HCT116 (cell line): ENCODE measurements around the gene CMIP. TPM values are rescaled to one million over a fixed set of nuclear protein-coding genes. Genes with fewer than 3 reads are reported as not detected.

ENCODE experiments used
- ATAC-seq: fragments of 200-7000 bp; cut with Tn5 transposase; 2 replicates; pipeline ENCODE4 v1.9.1; 2020; ENCODE audit warnings: mild to moderate bottlenecking, moderate library complexity
- BruUV-seq: library from RNA; stranded (reverse); fragments of 400-500 nt; replicated peaks from 2 replicates; lab custom pipeline; 2021; lab: Mats Ljungman, UMichigan
- CTCF ChIA-PET: fragments of 300-600 bp; sonication (Branson Sonifier 250); formaldehyde crosslinking; loops from one replicate; lab custom pipeline; 2021; ENCODE audit warnings: antibody characterized with exemption; lab: Charles Lee
- POLR2A ChIA-PET: fragments of 300-600, 350-600 bp; sonication (Branson Sonifier 250); formaldehyde crosslinking; loops from one replicate; lab custom pipeline; 2021; ENCODE audit warnings: antibody characterized with exemption; lab: Charles Lee
- RAD21 ChIA-PET, 2 experiments: fragments of 300-600 bp; sonication (Branson Sonifier 250); formaldehyde crosslinking; loops; one replicate each; lab custom pipeline; 2023; ENCODE audit warnings: low total read pairs in 2 of 2; ENCODE audit not compliant: uncharacterized antibody in 2 of 2, unreplicated experiment in 2 of 2, low non-redundant PET in 1 of 2; lab: Charles Lee
- DNase-seq: peaks from one replicate; pipeline ENCODE4 v3.0.0-alpha.2; 2010; ENCODE audit warnings: low read depth, low spot score
- H2AFZ ChIP-seq: fragments of 200-600 bp; shearing (Covaris generic), sonication (generic); 2 replicates; pipeline ENCODE4 v1.6.1; 2017; ENCODE audit warnings: low read depth, mixed run types, mixed read lengths, antibody characterized with exemption, low read length; ENCODE audit not compliant: poor library complexity, severe bottlenecking
- H3K27ac ChIP-seq: 2 replicates; pipeline ENCODE4 v1.5.1; 2012; ENCODE audit warnings: low read depth, low read length
- H3K27me3 ChIP-seq: fragments of 200-600 bp; sonication (generic); 2 replicates; pipeline ENCODE4 v1.6.1; 2016; ENCODE audit warnings: mixed run types, low read length, mixed read lengths; ENCODE audit not compliant: insufficient read depth
- H3K36me3 ChIP-seq, 2 experiments: fragments of 200-500 bp in 1 of 2; fragments of 200-600 bp in 1 of 2; sonication (Bioruptor generic) in 1 of 2; sonication (generic) in 1 of 2; 2 replicates each; pipeline versions ENCODE4 v1.5.1 to v1.6.1; 2014 to 2016; ENCODE audit warnings: low read length in 2 of 2, inconsistent platforms in 1 of 2, mixed read lengths in 1 of 2, mixed run types in 1 of 2; ENCODE audit not compliant: insufficient read depth in 2 of 2, control insufficient read depth in 1 of 2
- H3K4me1 ChIP-seq, 2 experiments: fragments of 200-600 bp in 1 of 2; sonication (generic) in 1 of 2; 2 replicates each; pipeline versions ENCODE4 v1.5.1 to v1.6.1; 2012 to 2017; ENCODE audit warnings: low read length in 2 of 2, inconsistent platforms in 1 of 2, mild to moderate bottlenecking in 1 of 2, mixed read lengths in 1 of 2, mixed run types in 1 of 2, moderate library complexity in 1 of 2; ENCODE audit not compliant: insufficient read depth in 2 of 2, control insufficient read depth in 1 of 2
- H3K4me2 ChIP-seq: fragments of 200-600 bp; sonication (generic); 2 replicates; pipeline ENCODE4 v1.6.1; 2017; ENCODE audit warnings: mixed run types, low read length, mixed read lengths
- H3K4me3 ChIP-seq, 2 experiments: fragments of 200-600 bp in 1 of 2; sonication (generic) in 1 of 2; replicated peaks in 1 of 2; 2 replicates each; pipeline ENCODE4 v1.5.1; 2011 to 2016; ENCODE audit warnings: low read length in 2 of 2, control low read depth in 1 of 2, low read depth in 1 of 2, mild to moderate bottlenecking in 1 of 2, mixed read lengths in 1 of 2, mixed run types in 1 of 2
- H3K79me2 ChIP-seq: fragments of 200-600 bp; sonication (generic); 2 replicates; pipeline ENCODE4 v1.6.1; 2017; ENCODE audit warnings: mild to moderate bottlenecking, mixed run types, low read length, moderate library complexity, mixed read lengths; ENCODE audit not compliant: insufficient read depth
- H3K9ac ChIP-seq: fragments of 200-600 bp; sonication (generic); 2 replicates; pipeline ENCODE4 v1.6.1; 2016; ENCODE audit warnings: low read length, mixed read lengths
- H3K9me2 ChIP-seq: fragments of 200-600 bp; sonication (generic), shearing (Covaris generic); 2 replicates; pipeline ENCODE4 v1.6.1; 2017; ENCODE audit warnings: mixed run types, mild to moderate bottlenecking, moderate library complexity; ENCODE audit not compliant: insufficient read depth
- H3K9me3 ChIP-seq, 2 experiments: fragments of 200-500 bp in 1 of 2; fragments of 200-600 bp in 1 of 2; sonication (Bioruptor generic) in 1 of 2; sonication (generic) in 1 of 2; 2 replicates each; pipeline ENCODE4 v1.6.1; 2014 to 2017; ENCODE audit warnings: low read length in 2 of 2, mixed read lengths in 2 of 2, inconsistent platforms in 1 of 2, low read depth in 1 of 2, mild to moderate bottlenecking in 1 of 2, mixed run types in 1 of 2, moderate library complexity in 1 of 2; ENCODE audit not compliant: control insufficient read depth in 1 of 2, insufficient read depth in 1 of 2
- H4K20me1 ChIP-seq: fragments of 200-600 bp; sonication (generic), shearing (Covaris generic); 2 replicates; pipeline ENCODE4 v1.6.1; 2017; ENCODE audit warnings: mixed run types, mild to moderate bottlenecking, moderate library complexity; ENCODE audit not compliant: insufficient read depth
- CBX3 ChIP-seq: IDR thresholded peaks from 2 replicates; pipeline ENCODE4 v1.6.1; 2012; ENCODE audit warnings: low read depth
- CEBPB ChIP-seq: IDR thresholded peaks from 2 replicates; pipeline ENCODE4 v1.6.1; 2012; ENCODE audit warnings: low read depth
- EGR1 ChIP-seq: IDR thresholded peaks from 2 replicates; pipeline ENCODE4 v1.6.1; 2012; ENCODE audit warnings: low read depth
- EZH2 ChIP-seq: fragments of 200-600 bp; sonication (generic); IDR thresholded peaks from 2 replicates; pipeline ENCODE4 v1.6.1; 2017; ENCODE audit warnings: antibody characterized with exemption, mixed run types
- EZH2phosphoT487 ChIP-seq: fragments of 200-600 bp; IDR thresholded peaks from 2 replicates; pipeline ENCODE4 v1.6.1; 2018; ENCODE audit warnings: antibody characterized with exemption, borderline replicate concordance
- FOSL1 ChIP-seq: IDR thresholded peaks from 2 replicates; pipeline ENCODE4 v1.6.1; 2012; ENCODE audit warnings: low read depth
- JUND ChIP-seq: IDR thresholded peaks from 2 replicates; pipeline ENCODE4 v1.6.1; 2012
- POLR2A ChIP-seq: IDR thresholded peaks from 2 replicates; pipeline ENCODE4 v1.7.0; 2011; ENCODE audit warnings: borderline replicate concordance; ENCODE audit not compliant: insufficient read depth, insufficient read length; ENCODE audit errors: extremely low read depth
- RAD21 ChIP-seq: IDR thresholded peaks from 2 replicates; pipeline ENCODE4 v1.6.1; 2012; ENCODE audit warnings: low read depth, mild to moderate bottlenecking
- REST ChIP-seq: IDR thresholded peaks from 2 replicates; pipeline ENCODE4 v1.6.1; 2012; ENCODE audit warnings: low read depth
- TCF7L2 ChIP-seq: IDR thresholded peaks from 2 replicates; pipeline ENCODE4 v1.7.0; 2011; ENCODE audit warnings: borderline replicate concordance, inconsistent platforms; ENCODE audit not compliant: insufficient read depth, insufficient read length; ENCODE audit errors: extremely low read depth
- intact Hi-C: fragments of 100-400 bp; cut with micrococcal nuclease; formaldehyde crosslinking; loops from 2 replicates; pipeline ENCODE4 v1.10.0; 2022
- total RNA-seq: library from RNA; stranded (reverse); gene quantifications from one replicate; pipeline ENCODE4 v1.2.1, GENCODE V29; 2021; ENCODE audit not compliant: unreplicated experiment
- TF ChIP-seq, protein P1 (sequence below): IDR thresholded peaks from 2 replicates; pipeline ENCODE4 v1.6.1; 2012

Gene CMIP
- total RNA-seq, 1 experiment from 2014 or later, result 64.6 TPM

- ATAC-seq (no peak), DNase-seq (no peak)
- Histone ChIP-seq H3K4me1 (no peaks in the 10 kb centered on the region), H3K9me3 (no peaks in the 10 kb centered on the region), H3K27ac (no peak overlapping the region), H3K4me3 (no peak overlapping the region), H2AFZ (no peak overlapping the region), H3K79me2 (peaks cover 100% of the 10 kb centered on the region), H3K4me2 (no peak overlapping the region), H3K36me3 (peaks cover 0 to 14% of the 10 kb centered on the region in 2 experiments; a peak in 1 of 4 replicates), H3K9ac (no peak overlapping the region), H4K20me1 (peaks cover 28% of the 10 kb centered on the region; the same call in 1 of the 2 replicates), H3K9me2 (no peaks in the 10 kb centered on the region), H3K27me3 (no peaks in the 10 kb centered on the region)
- intact Hi-C loops, result no loop called here
- ChIA-PET POLR2A (no interaction called here), RAD21 (no interaction called here), CTCF (no interaction called here)
- no TSS peak for BruUV-seq
- TF ChIP-seq JUND, result no peak
- no peak for TF ChIP-seq CBX3
- TF ChIP-seq EGR1, result no peak
- no peak for TF ChIP-seq RAD21
- TF ChIP-seq EZH2phosphoT487, result no peak
- no peak for TF ChIP-seq POLR2A
- no peak for TF ChIP-seq EZH2
- no peak for TF ChIP-seq TCF7L2
- TF ChIP-seq CEBPB, result no peak
- TF ChIP-seq, protein P1, sequence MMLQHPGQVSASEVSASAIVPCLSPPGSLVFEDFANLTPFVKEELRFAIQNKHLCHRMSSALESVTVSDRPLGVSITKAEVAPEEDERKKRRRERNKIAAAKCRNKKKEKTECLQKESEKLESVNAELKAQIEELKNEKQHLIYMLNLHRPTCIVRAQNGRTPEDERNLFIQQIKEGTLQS, result no peak
- TF ChIP-seq FOSL1, result no peak
- TF ChIP-seq REST, result no peak
Observed at GRCh38 chr16:81466356-81466980, 21.9 kb downstream of the CMIP start.
